CD4-positive, alpha-beta T cell treated with Interleukin-10 for 1 hour (primary cell): ENCODE results near the gene GNB1.
"Not testable (repeated sequence)": the region's sequence is repeated elsewhere in the genome, so short reads cannot be mapped to it uniquely, and the experiment has no call there.

ENCODE experiments used
- DNase-seq: peaks from one replicate; pipeline ENCODE4 v3.0.0-alpha.2; 2020

Gene GNB1

DNA sequence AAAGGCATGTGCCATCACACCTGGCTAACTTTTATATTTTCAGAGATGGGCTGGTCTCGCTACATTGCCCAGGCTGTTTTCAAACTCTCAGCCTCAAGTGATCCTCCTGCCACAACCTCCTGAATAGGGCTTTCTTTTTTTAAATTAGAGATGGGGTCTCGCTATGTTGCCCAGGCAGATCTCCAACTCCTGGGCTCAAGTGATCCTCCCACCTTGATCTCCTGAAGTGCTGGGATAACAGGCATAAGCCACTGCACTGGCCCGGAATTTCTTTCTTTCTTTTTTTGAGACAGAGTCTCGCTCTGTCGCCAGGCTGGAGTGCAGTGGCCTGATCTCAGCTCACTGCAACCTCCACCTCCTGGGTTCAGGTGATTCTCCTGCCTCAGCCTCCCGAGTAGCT lies 34.7 kb downstream of the GNB1 start:
- not testable (repeated sequence) for DNase-seq

DNA sequence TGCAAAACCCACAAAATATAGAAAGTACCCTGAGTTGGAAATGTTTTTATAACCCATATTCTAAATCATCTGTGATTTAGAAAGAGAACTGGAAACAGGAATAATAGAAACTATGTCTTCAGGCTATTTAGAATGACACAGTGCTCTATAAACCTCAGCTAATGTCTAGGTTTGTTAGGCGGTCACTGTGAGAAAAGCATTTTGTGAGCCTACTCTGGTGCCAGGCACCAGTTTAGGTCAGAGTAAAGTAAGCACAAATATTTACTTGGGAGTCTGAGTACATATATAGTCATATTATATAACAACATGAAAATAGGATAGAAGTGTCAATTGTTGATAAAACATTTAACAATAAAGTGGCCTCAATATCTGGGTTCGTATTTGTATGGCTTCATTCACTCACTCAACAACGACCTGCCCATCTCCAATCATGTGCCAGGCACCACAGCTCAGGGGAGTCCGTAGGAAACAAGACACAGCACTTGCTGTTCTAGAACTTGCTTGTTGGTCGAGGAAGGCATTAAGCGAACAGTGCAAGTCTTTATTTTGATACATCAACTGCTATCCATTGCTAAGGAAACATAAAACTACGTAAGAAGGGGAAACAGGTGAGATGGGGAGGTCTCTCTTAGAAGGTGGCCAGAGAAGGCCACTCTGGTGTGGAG lies 37.2 kb downstream of the GNB1 start:
- DNase-seq: no peak

DNA sequence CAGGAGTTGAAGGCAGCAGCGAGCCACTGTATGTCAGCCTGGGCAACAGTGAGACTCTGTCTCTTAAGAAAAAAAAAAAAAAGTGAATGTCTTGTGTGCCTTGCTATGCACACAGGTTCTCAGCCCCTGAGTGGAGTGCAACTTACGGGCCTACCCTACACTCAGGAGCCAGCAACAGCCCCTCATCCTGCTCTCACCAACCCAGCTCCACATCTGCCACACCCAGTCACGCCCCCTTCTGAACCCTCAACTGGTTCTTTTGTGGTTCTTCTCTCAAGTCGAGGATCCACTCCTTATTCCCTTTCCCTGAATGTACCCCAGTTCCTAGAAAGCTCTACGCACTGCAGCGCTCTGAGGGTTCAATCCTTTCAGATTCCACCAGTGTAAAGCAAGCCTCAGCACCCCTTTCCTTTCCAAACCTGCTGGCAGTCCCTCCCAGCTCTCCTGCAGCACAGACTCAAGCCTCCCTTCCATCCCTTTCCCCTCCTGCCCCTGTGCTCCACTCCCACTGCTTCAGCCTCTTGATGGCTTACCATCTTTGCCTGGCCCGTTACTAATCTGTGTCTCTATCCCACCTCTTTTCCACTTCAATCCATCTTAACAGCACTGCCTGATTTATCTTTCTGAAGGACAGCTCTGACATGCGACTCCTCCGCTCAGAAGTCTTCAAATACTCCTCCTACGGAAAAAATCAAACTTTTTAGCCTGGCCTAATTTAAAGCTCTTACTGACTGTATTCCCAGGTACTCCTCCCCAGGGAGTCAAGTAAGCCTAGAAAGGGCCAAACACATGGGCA lies 38.1 kb downstream of the GNB1 start:
- no peak for DNase-seq

DNA sequence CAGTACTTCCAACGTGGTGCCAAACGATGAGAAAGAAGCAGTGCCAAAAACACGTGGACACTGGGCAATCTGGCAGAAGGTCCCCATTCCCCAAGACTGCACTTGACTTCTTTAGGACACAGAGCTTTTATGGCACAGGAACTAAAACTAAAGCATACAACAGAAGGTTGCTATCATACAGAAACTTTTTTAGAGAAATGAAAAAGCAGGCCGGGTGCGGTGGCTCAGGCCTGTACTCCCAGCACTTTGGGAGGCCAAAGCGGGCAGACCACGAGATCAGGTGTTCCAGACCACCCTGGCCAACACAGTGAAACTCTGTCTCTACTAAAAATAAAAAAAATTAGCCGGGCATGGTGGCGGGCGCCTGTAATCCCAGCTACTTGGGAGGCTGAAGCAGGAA lies 43.0 kb downstream of the GNB1 start:
- DNase-seq: no peak

DNA sequence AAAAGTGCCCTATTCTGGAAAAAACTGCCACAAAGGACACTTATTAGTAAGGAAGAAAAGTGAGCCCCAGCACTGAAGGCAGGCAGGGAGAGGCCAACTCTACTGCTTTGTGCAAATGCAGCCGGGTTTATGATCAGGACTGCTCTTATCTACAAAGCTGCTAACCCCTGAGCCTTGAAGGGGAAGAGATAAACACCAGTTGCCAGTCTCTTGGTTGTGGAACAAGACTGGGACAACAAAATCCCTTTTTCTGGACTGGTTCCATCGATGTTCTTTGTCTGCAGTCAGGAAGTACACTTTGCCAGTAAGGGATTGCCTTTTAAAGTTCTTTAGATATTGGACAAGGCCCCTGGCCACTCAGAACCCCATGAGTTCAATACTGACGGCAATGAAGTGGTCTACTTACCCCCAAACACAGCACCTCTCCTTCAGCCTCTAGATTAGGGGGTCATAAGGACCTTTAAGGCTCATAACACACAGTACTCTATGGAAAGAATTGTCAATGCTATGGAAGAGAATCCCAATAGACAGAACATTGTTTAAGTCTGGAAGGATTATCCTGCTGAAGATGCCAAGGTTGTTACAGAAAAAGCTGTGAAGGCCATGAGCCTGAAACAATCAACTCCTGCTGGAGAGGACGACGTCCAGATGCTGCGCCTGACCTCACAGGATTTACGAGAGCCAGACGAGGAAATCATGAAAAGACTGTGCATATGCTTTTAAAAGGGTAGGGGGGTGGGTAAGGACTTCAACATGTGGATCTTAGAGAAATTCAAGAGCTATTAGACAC lies 43.6 kb downstream of the GNB1 start:
- no peak for DNase-seq

DNA sequence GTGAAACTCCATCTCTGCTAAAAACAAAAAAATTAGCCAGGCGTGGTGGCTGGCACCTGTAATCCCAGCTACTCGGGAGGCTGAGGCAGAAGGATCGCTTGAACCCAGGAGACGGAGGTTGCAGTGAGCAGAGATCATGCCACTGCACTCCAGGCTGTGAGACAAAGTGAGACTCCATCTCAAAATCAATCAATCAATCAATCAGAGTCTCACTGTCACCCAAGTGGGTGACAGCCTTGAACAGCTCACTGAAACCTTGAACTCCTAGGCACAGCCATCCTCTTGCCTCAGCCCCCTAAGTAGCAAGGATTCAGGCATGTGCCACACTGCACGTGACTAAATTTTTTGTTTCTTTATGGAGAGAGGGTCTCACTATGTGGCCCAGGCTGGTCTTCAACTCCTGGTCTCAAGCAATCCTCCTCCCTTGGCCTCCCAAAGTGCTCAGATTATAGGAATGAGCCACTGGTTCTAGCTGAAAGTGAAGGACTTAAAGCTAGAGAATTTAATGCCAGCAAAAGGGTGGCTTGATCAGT lies 44.4 kb downstream of the GNB1 start:
- DNase-seq: no peak

DNA sequence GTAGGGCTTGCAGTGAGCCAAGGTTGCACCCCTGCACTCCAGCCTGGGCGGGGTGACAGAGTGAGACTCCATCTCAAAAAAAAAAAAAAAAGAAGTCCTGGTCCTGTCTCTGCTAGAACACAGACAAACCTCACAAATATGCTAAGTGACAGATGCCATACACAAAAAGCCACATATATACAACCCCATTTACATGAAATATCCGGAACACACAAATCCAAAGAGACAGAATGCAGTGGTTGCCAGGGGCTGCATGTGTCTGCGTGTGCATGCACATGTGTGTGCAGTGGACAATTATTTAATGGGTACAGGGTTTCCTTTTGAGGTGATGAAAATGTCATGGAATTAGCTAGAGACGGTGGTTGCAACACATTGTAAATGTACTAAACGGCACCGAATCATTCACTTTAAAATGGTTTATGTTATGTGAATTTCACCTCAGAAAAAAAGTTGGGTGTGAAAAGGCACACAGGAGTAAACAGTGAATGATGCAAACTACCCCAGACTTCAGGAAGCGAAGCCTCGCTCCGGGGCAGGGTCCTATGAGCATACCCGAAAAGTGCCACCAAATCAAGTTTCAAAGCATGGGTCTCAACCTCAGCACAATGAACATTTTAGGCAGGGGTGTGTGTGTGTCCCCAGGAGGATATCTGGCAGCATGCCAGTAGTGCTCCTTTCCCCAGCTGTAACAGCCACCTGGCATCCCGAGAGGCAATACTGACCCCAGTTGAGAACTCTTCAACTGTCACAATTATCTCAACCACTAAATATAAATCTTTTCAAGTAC lies 48.3 kb downstream of the GNB1 start:
- DNase-seq: no peak

DNA sequence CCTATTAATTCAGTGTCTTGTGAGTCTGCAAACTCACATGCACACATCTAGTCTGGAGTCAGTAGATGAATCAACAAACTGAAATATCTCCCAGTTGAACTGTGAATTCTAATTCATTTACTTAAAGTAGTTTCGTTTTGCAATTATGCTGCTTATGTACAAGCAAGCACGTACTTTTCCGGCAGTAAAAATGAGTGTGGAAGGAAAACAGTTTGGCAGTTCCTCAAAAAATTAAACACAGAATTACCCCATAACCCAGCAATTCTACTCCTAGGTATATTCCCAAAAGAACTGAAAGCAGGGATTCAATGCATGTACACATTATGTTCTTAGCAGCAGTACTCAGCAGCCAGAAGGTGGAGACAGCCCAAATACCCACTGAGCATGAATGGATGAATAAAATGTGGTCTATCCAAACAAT lies 49.3 kb downstream of the GNB1 start:
- no peak for DNase-seq

DNA sequence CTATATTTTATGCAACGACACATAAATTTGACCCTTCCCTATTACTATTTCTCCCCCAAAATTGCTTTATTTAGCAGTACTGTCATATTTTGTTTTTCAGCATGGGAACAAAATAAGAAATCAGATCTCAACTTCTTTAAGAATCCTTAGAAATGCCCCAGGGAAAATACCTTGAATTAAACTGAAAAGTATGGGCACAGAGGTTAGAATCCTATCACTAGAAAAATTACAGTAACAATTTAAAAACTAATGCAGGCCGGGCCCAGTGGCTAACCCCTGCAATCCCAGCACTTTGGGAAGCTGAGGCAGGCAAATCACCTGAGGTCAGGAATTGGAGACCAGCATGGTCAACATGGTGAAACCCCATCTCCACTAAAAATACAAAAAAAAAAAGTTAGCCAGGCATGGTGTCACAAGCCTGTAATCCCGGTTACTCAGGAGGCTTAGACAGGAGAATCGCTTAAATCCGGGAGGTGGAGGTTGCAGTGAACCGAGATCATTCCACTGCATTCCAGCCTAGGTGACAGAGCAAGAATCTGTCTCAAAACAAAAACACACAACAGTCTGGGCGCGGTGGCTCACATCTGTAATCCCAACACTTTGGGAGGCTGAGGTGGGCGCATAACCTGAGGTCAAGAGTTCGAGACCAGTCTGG lies 51.4 kb downstream of the GNB1 start:
- DNase-seq: no peak

DNA sequence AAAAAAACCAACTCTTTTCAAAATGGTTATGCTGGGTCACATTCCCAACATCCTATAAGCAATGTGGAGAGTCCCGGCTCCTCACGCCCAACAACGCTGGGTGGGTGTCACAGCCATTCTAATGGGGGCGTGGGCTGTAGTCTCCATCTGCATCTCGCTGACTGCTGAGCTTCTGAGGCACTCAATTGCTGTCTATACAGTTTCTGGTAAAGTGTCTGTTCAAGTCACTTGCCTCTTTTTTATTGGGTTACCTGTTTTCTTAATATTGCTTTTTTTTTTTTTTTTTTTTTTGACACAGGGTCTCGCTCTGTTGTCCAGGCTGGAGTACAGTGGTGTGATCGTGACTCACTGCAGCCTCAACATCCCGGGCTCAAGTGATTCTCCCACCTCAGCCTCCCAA lies 54.8 kb downstream of the GNB1 start:
- no peak for DNase-seq

DNA sequence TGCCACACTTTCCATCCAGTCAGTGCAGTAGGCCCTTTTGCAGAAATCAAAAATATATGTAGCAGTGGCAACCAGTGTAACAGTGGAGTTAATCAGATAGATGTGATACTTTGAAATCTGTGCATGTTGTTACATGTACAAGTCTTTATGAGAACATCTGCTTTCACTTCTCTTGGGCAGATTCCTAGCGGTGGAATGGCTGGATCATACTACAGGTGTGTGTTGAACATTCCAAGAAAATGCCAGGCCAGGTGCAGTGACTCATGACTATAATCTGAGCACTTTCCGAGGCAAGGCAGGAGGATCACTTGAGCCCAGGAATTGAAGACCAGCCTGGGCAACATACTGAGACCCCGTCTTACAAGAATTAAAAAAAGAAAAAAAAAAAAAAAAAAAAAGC lies 55.3 kb downstream of the GNB1 start:
- no peak for DNase-seq

DNA sequence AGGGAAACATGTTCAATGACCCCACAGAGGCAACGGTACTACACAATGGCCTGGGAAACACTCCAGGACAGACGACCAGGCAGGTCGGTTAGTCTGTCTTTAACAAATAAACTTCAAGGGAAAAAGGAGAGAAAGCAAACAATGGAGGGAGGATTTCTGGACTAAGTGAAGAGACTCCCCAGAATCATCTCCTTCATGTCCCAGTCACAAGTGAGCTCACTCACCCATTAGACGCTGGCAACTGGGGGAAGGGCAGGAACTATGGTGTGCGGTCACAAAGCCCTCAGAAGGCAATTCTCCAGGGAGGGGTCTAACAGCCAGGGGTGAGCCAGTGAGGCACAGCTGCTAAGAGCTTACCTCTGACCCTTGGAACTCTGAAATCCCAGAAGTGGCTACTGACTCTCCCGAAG lies 57.0 kb downstream of the GNB1 start:
- DNase-seq: no peak

DNA sequence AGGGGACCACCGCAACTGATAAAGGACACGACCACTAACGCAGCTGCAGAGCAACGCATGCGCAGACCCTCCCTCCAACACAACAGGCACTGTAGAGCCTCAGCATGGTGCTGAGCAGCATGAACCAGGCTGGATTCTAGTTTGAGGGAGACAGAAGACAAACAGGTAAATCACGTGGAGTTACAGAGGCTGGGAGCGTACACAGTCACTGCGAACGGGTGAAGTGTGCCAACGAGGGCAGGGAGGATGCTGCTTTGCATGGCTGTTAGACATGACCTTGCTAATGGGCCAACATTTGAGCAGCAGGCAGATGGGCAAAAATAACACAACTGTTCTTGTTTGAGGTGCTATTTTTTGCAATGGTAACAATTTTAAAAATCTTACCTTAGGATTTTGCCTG lies 57.4 kb downstream of the GNB1 start:
- no peak for DNase-seq

DNA sequence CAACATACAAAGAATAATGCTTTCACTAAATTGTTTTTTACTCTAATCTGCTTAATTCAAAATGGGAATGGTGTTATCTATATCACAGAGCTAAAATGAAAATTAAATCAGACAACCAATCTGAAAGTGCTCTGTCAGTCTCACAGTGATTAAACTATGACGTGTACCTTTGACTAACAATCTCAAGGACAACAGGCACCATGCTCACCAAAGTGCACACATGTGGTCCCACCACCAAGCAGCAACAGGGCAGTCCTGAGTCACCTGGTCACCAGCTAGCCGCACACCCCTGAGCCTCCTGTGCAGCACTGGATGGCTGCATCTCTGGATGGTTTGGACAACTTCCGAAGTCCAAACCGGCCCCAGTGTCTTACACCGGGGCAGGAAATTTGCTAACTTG lies 58.1 kb downstream of the GNB1 start:
- no peak for DNase-seq

DNA sequence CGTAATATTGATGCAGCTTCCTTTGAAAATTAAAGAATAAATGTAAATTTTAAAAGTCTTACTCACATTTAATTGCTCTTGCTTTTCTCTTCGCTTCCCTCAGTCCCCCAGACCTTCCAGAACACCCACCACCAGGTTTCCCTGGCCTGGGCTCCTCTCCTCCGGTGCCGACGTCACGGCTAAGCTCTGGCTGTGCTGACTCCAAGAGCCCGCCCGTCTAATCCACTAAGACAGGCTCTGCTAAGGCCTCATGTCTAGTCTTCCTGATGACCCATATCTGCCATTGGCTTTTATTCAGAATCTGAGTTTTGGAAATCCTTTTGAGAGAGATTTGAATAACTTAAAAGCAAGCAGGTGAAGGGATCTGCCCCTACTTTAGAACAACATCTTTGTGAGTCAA lies 58.7 kb downstream of the GNB1 start:
- DNase-seq: no peak

DNA sequence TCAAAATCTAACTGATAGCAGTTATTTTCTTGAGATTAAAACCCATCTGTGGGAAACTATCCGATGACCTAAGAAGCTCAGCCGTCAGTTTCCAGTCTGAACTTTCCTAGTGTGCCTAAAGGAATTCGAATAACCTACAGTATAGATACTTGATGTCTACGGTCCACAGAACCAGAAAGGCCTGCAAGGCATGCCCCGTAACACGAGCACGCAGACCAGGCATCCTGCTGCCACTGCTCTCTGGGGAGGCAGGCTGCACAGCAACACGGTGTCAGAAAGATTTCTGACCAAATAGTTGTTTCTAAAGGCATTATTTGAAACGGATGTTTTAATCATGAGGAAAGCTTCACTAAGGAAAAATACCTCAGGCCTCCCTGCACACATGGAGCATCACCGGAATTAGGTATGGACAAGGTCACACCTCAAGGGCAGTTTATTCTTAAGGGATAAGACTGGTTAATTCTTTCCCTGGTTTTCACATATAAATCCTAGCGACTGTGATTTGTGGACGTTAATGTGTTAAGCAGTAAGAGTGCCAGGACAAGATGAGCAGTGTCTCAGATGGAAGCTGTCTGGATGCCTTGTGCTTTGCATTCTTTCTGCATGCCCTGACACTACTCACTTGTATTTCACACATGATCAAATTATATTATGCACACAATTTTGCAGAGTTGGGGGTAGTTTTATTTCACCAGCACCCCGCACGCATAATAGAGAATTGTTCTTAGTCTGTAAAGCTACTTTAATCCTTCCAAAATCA lies 63.6 kb downstream of the GNB1 start:
- no peak for DNase-seq

DNA sequence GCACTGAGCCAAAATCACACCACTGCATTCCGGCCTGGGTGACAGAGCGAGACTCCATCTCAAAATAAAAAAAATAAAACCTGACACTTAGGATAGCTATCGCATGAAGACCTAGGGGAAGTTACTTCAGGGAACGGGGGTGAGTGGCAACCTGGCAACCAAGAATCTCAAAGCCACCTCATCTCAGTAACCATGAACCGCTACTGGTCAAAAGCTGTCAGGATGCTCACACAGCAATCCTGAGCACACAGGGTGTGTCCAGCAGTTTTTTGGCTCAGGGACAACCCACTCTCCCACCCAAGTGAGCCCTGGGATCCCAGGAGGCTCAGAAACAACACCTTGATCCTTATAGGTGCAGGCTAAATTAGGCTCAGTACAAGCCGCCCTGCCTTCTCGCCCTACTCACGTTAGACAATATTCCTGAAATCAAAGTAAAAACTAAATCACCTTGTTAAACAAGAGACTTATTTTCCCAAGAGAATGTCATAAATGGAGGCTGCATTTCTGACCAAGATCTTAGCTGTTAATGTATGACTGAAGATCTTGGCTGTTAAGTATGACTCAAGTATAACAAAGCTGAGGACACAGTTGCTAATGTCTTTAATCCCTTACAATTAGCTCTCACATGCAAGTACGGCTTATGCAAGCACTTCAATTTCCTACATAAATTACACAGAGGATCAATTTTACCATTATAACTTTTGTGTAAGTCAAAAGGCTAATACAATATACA lies 64.4 kb downstream of the GNB1 start:
- DNase-seq: no peak

DNA sequence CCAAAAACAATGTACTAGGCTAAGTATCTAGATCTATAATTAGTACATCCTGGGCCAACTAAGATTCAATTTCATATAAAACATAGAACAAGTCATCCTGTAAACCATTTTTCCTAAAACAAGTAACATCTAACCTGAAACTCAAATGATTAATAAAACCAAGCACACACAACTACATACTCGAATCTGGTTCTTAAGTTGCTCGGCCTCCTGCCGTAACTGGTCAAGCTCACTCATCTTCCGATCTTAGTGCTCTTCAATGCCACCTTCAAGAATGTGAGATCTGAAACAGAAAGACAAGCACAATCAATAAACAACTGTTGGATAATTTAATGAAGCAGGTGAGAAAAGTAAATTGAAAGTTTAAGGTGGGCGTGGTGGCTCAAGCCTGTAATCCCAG lies 65.7 kb downstream of the GNB1 start:
- DNase-seq: no peak

DNA sequence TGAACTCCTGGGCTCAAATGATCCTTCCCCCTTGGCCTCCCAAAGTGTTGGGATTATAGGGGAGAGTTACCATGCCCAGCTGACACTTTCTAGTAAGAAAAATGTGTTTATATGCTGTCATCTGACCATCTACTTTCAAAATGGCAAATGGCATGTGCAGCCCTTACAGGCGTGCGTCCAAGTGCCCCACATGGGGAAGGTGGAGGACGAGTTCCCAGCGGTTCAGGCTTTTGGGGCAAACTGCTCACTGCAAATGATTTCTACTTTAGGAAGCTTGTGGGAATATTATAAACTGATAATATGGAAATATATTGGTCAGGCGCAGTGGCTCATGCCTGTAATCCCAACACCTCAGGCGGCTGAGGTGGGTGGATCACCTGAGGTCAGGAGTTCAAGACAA lies 71.1 kb downstream of the GNB1 start:
- no peak for DNase-seq

DNA sequence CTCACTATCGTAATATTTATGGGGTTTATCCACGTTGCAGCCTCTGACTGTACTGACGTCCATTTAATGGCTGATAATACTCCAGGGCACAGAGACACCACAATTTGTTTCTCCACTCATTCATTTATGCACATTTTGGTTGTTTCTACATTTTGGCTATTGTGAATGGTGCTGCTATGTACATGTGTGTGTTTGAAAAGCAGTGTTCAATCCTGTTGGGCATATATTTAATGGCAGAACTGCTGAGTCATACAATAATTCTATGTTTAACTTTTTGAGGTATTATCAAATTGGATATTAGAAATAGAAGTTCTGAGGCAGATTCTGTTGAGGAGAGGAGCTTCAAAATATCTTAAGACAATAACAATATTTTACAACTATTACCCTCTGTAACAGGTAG lies 73.7 kb downstream of the GNB1 start:
- no peak for DNase-seq
